H1 (cell line): ENCODE results near the gene KLHDC7B. TPM values are rescaled to one million over a fixed set of nuclear protein-coding genes. Genes with fewer than 3 reads are reported as not detected.

Experiments
- CTCF ChIA-PET: fragments of 300-600 bp; sonication (Branson Sonifier 250); formaldehyde crosslinking; loops from one replicate; lab custom pipeline; 2021; ENCODE audit not compliant: partially characterized antibody; lab: Charles Lee
- POLR2A ChIA-PET: fragments of 300-600 bp; sonication (Branson Sonifier 250); formaldehyde crosslinking; loops from one replicate; lab custom pipeline; 2021; ENCODE audit warnings: inconsistent platforms; ENCODE audit not compliant: partially characterized antibody; lab: Charles Lee
- DNase-seq, 2 experiments: peaks; one replicate each; pipeline versions ENCODE4 v3.0.0 to v3.0.0-alpha.2; 2010 to 2022; ENCODE audit warnings: low spot score in 2 of 2, low read depth in 1 of 2, mixed read lengths in 1 of 2
- FAIRE-seq: peaks from 2 replicates; lab custom pipeline; 2011; peaks lifted over from hg19 to GRCh38; lab: Jason Lieb, UNC
- H2AFZ ChIP-seq: 2 replicates; pipeline ENCODE4 v1.8.1; 2012; ENCODE audit warnings: low read length, inconsistent platforms
- H2AK5ac ChIP-seq: 2 replicates; pipeline ENCODE4 v1.6.1; 2013; ENCODE audit warnings: low read depth, low read length
- H2BK120ac ChIP-seq: replicated peaks from 2 replicates; pipeline ENCODE3; 2013; ENCODE audit warnings: low read depth, low read length, inconsistent platforms
- H2BK12ac ChIP-seq: 2 replicates; pipeline ENCODE4 v1.6.1; 2013; ENCODE audit warnings: low read depth, low read length
- H2BK15ac ChIP-seq: 2 replicates; pipeline ENCODE4 v1.6.1; 2013; ENCODE audit warnings: low read length
- H2BK20ac ChIP-seq: 2 replicates; pipeline ENCODE4 v1.6.1; 2013; ENCODE audit warnings: low read length
- H2BK5ac ChIP-seq: 2 replicates; pipeline ENCODE4 v1.6.1; 2013; ENCODE audit warnings: low read depth, low read length
- H3K14ac ChIP-seq: 2 replicates; pipeline ENCODE4 v1.6.1; 2013; ENCODE audit warnings: inconsistent platforms; ENCODE audit not compliant: insufficient read length
- H3K18ac ChIP-seq: 2 replicates; pipeline ENCODE4 v1.6.1; 2013; ENCODE audit warnings: low read length; ENCODE audit errors: extremely low read depth
- H3K23ac ChIP-seq: 2 replicates; pipeline ENCODE4 v1.6.1; 2013; ENCODE audit warnings: inconsistent platforms; ENCODE audit not compliant: insufficient read length
- H3K23me2 ChIP-seq: 2 replicates; pipeline ENCODE4 v1.6.1; 2013; ENCODE audit warnings: low read depth, low read length
- H3K27ac ChIP-seq: 2 replicates; pipeline ENCODE4 v1.6.1; 2011; ENCODE audit warnings: low read depth, low read length, inconsistent platforms
- H3K27me3 ChIP-seq, 4 experiments: replicated peaks in 1 of 4; 1 replicate in 1 of 4; 2 replicates in 3 of 4; pipeline versions ENCODE4 v1.6.1 to v1.8.1; 2011 to 2013; ENCODE audit warnings: low read length in 3 of 4, mild to moderate bottlenecking in 3 of 4, inconsistent platforms in 2 of 4, mixed read lengths in 2 of 4, moderate library complexity in 1 of 4; ENCODE audit not compliant: control insufficient read depth in 3 of 4, insufficient read depth in 3 of 4; ENCODE audit errors: extremely low read depth in 1 of 4
- H3K36me3 ChIP-seq, 4 experiments: 2 replicates each; pipeline versions ENCODE4 v1.6.1 to v1.8.1; 2011 to 2013; ENCODE audit warnings: mild to moderate bottlenecking in 4 of 4, low read length in 3 of 4, moderate library complexity in 2 of 4, control low read depth in 1 of 4, inconsistent platforms in 1 of 4; ENCODE audit not compliant: insufficient read depth in 4 of 4, control insufficient read depth in 2 of 4
- H3K4ac ChIP-seq: replicated peaks from 2 replicates; pipeline ENCODE3; 2013; ENCODE audit warnings: low read length, low read depth, mixed read lengths, inconsistent platforms; ENCODE audit not compliant: insufficient read length
- H3K4me1 ChIP-seq, 4 experiments: replicated peaks in 1 of 4; 1 replicate in 1 of 4; 2 replicates in 3 of 4; pipeline versions ENCODE4 v1.6.1 to v1.8.1; 2011 to 2013; ENCODE audit warnings: low read length in 3 of 4, inconsistent platforms in 2 of 4, mixed read lengths in 1 of 4; ENCODE audit not compliant: insufficient read depth in 4 of 4, control insufficient read depth in 3 of 4
- H3K4me2 ChIP-seq, 2 experiments: 2 replicates each; pipeline versions ENCODE4 v1.6.1 to v1.8.1; 2011 to 2013; ENCODE audit warnings: low read depth in 2 of 2, low read length in 2 of 2, control low read depth in 1 of 2, inconsistent platforms in 1 of 2, mild to moderate bottlenecking in 1 of 2; ENCODE audit not compliant: insufficient read depth in 1 of 2
- H3K4me3 ChIP-seq, 4 experiments: fragments of 200-600, 300-600 bp in 1 of 4; sonication (generic), shearing (Covaris generic), sonication (Bioruptor Twin) in 1 of 4; 2 replicates each; pipeline versions ENCODE4 v1.5.1 to v1.8.1; 2011 to 2016; ENCODE audit warnings: low read length in 4 of 4, low read depth in 3 of 4, control low read depth in 2 of 4, inconsistent platforms in 2 of 4, mild to moderate bottlenecking in 2 of 4, mixed read lengths in 1 of 4, moderate library complexity in 1 of 4; ENCODE audit not compliant: insufficient read depth in 2 of 4; ENCODE audit errors: extremely low read depth in 1 of 4
- H3K56ac ChIP-seq: replicated peaks from 2 replicates; pipeline ENCODE3; 2013; ENCODE audit warnings: low read depth, mild to moderate bottlenecking, mixed read lengths, low read length, inconsistent platforms; ENCODE audit not compliant: insufficient read length
- H3K79me1 ChIP-seq: 2 replicates; pipeline ENCODE4 v1.6.1; 2013; ENCODE audit warnings: low read depth, low read length, control low read depth
- H3K79me2 ChIP-seq, 2 experiments: 2 replicates each; pipeline versions ENCODE4 v1.6.1 to v1.8.1; 2012 to 2013; ENCODE audit warnings: low read length in 2 of 2, mild to moderate bottlenecking in 2 of 2, inconsistent platforms in 1 of 2; ENCODE audit not compliant: insufficient read depth in 2 of 2, control insufficient read depth in 1 of 2
- H3K9ac ChIP-seq, 4 experiments: replicated peaks in 1 of 4; 1 replicate in 1 of 4; 2 replicates in 3 of 4; pipeline versions ENCODE4 v1.6.1 to v1.8.1; 2011 to 2013; ENCODE audit warnings: low read depth in 3 of 4, low read length in 3 of 4, control low read depth in 2 of 4, mild to moderate bottlenecking in 2 of 4, moderate library complexity in 2 of 4, inconsistent platforms in 1 of 4; ENCODE audit errors: extremely low read depth in 1 of 4
- H3K9me3 ChIP-seq, 2 experiments: 2 replicates each; pipeline versions ENCODE4 v1.6.1 to v1.8.1; 2012 to 2013; ENCODE audit warnings: mild to moderate bottlenecking in 2 of 2, moderate library complexity in 2 of 2, control low read depth in 1 of 2, inconsistent platforms in 1 of 2, low read depth in 1 of 2, low read length in 1 of 2, mixed read lengths in 1 of 2; ENCODE audit not compliant: insufficient read depth in 2 of 2
- H4K20me1 ChIP-seq, 2 experiments: replicated peaks in 1 of 2; 2 replicates each; pipeline versions ENCODE3 to v1.8.1; 2011 to 2013; ENCODE audit warnings: inconsistent platforms in 2 of 2, low read length in 2 of 2, mild to moderate bottlenecking in 1 of 2; ENCODE audit not compliant: insufficient read depth in 2 of 2, control insufficient read depth in 1 of 2
- H4K5ac ChIP-seq: 2 replicates; pipeline ENCODE4 v1.6.1; 2013; ENCODE audit warnings: low read length, low read depth, mixed read lengths, inconsistent platforms; ENCODE audit not compliant: insufficient read length
- H4K8ac ChIP-seq: 2 replicates; pipeline ENCODE4 v1.8.0; 2013; ENCODE audit warnings: mild to moderate bottlenecking, moderate library complexity, low read length, inconsistent platforms; ENCODE audit not compliant: insufficient read depth; ENCODE audit errors: extremely low read depth
- H4K91ac ChIP-seq: replicated peaks from 2 replicates; pipeline ENCODE3; 2013; ENCODE audit warnings: low read length, mixed read lengths, inconsistent platforms; ENCODE audit not compliant: insufficient read length
- CTCF ChIP-seq, 3 experiments: IDR thresholded peaks; 1 replicate in 2 of 3; 2 replicates in 1 of 3; pipeline versions ENCODE4 v1.5.1 to v1.6.1; 2011; ENCODE audit warnings: low read length in 3 of 3, mild to moderate bottlenecking in 3 of 3, inconsistent platforms in 2 of 3, low read depth in 1 of 3, moderate library complexity in 1 of 3; ENCODE audit not compliant: insufficient read depth in 1 of 3; ENCODE audit errors: control extremely low read depth in 1 of 3
- EGR1 ChIP-seq: IDR thresholded peaks from 2 replicates; pipeline ENCODE4 v1.6.1; 2011; ENCODE audit warnings: low read depth, low read length, borderline replicate concordance
- KDM4A ChIP-seq: IDR thresholded peaks from one replicate; pipeline ENCODE4 v1.7.1; 2012; ENCODE audit warnings: low read depth, mild to moderate bottlenecking, moderate library complexity, low read length, inconsistent platforms; ENCODE audit not compliant: severe bottlenecking
- NRF1 ChIP-seq: IDR thresholded peaks from 2 replicates; pipeline ENCODE4 v1.6.1; 2011; ENCODE audit warnings: mild to moderate bottlenecking, low read depth, low read length, improper control_type of control experiment
- PHF8 ChIP-seq: fragments of 200-600 bp; sonication (generic); conservative IDR thresholded peaks from 2 replicates; pipeline ENCODE4 v1.7.1; 2012; ENCODE audit warnings: low read depth, mild to moderate bottlenecking, inconsistent platforms, low read length, moderate library complexity
- RBBP5 ChIP-seq: IDR thresholded peaks from 2 replicates; pipeline ENCODE4 v1.7.1; 2012; ENCODE audit warnings: low read depth, mild to moderate bottlenecking, inconsistent platforms, low read length, moderate library complexity, borderline replicate concordance
- RNF2 ChIP-seq: fragments of 200-900, 300-1000 bp; sonication (generic); IDR thresholded peaks from 2 replicates; pipeline ENCODE4 v1.7.1; 2016; ENCODE audit warnings: borderline replicate concordance, low read depth, mild to moderate bottlenecking, antibody characterized with exemption, low read length; ENCODE audit not compliant: poor library complexity, severe bottlenecking; ENCODE audit errors: missing control alignments
- SAP30 ChIP-seq: fragments of 300-600 bp; sonication (generic); IDR thresholded peaks from 2 replicates; pipeline ENCODE4 v1.7.1; 2012; ENCODE audit warnings: low read length, moderate library complexity, mild to moderate bottlenecking, inconsistent platforms; ENCODE audit not compliant: insufficient read depth, insufficient replicate concordance
- SP2 ChIP-seq: IDR thresholded peaks from 2 replicates; pipeline ENCODE4 v1.6.1; 2012; ENCODE audit warnings: mild to moderate bottlenecking, low read length, inconsistent platforms
- TCF12 ChIP-seq: IDR thresholded peaks from 2 replicates; pipeline ENCODE4 v1.6.1; 2011; ENCODE audit warnings: low read depth, mild to moderate bottlenecking, low read length
- WGBS, 2 experiments: shearing (Covaris generic) in 1 of 2; methylation state at CpG; one replicate each; pipeline versions ENCODE4 v1.1.6 to v1.1.7; 2013 to 2015; ENCODE audit warnings: low lambda C conversion rate in 2 of 2, mixed read lengths in 2 of 2, inconsistent platforms in 1 of 2, low coverage in 1 of 2, missing lambda C conversion rate in 1 of 2; ENCODE audit not compliant: insufficient replicate concordance in 2 of 2, insufficient coverage in 1 of 2, insufficient read length in 1 of 2; ENCODE audit errors: extremely low coverage in 1 of 2, missing lambda C conversion rate in 1 of 2; 5-methylcytosine and 5-hydroxymethylcytosine counted together
- polyA plus RNA-seq, 7 experiments: library from polyadenylated mRNA; depleted of rRNA in 3 of 7; stranded (reverse) in 5 of 7; unstranded in 2 of 7; fragments of >200 nt in 5 of 7; fragments of 200-250 nt in 2 of 7; gene quantifications; 1 replicate in 5 of 7; 2 replicates in 1 of 7; 4 replicates in 1 of 7; pipeline versions ENCODE4 v1.2.1 to v1.2.3, GENCODE V29; 2011 to 2013; ENCODE audit warnings: missing spikeins in 2 of 7, mixed read lengths in 2 of 7
- total RNA-seq: library from RNA; stranded (reverse); fragmentation: NEBNext Ultra II Directional; extraction: Animal tissue kit (Norgen Biotek cat#: 25700); gene quantifications from 2 replicates; pipeline ENCODE4 v1.2.1, GENCODE V29; 2021

The KLHDC7B gene
- total and polyA plus RNA-seq, 2 of the 8 experiments (the other 6 are each of a cell fraction or from before 2014, with no cell fraction given): not detected

GRCh38 chr22:50513175-50513574 is 32.5 kb upstream of the KLHDC7B start:
- H3K36me3 ChIP-seq: peaks cover 0 to 5% (median 0%) of the 10 kb centered on the region in 4 experiments; a peak in 2 of 8 replicates
- H3K56ac ChIP-seq: no peak overlapping the region
- H3K4me1 ChIP-seq: peaks cover 0 to 4% (median 1%) of the 10 kb centered on the region in 4 experiments; a peak in 4 of 7 replicates
- no peaks in the 10 kb centered on the region for H3K27me3 ChIP-seq
- peaks cover 9 to 23% of the 10 kb centered on the region in 2 experiments for H4K20me1 ChIP-seq
- no peak overlapping the region for H2AFZ ChIP-seq
- H3K4me3 ChIP-seq: no peak overlapping the region
- H3K9me3 ChIP-seq: no peaks in the 10 kb centered on the region
- 92% methylated on average over 12 of the region's 15 CpGs; no CpG with 5 or more reads in 1 of the 2 experiments for WGBS, 2 experiments
- no peak overlapping the region for H3K27ac ChIP-seq
- ChIA-PET CTCF (no interaction called here), POLR2A (interaction anchor here (1.4 kb wide), 1 partner anchor 30 kb away, joined by 3 read pairs; no protein-coding TSS in a partner anchor)
- H3K4me2 ChIP-seq: no peak overlapping the region
- no peak overlapping the region for H4K8ac ChIP-seq
- H2BK12ac ChIP-seq: no peak overlapping the region
- H2AK5ac ChIP-seq: no peak overlapping the region
- H3K23ac ChIP-seq: no peak overlapping the region
- no peak overlapping the region for H3K18ac ChIP-seq
- peaks cover 4% of the 10 kb centered on the region; the same call in 1 of the 2 replicates for H3K23me2 ChIP-seq
- H3K9ac ChIP-seq: no peak overlapping the region
- H4K91ac ChIP-seq: no peak overlapping the region
- no peak overlapping the region for H2BK20ac ChIP-seq
- H2BK15ac ChIP-seq: no peak overlapping the region
- H4K5ac ChIP-seq: no peak overlapping the region
- H3K79me2 ChIP-seq: peaks cover 10 to 49% of the 10 kb centered on the region in 2 experiments
- H2BK5ac ChIP-seq: no peak overlapping the region
- H3K14ac ChIP-seq: no peak overlapping the region
- H2BK120ac ChIP-seq: no peak overlapping the region
- FAIRE-seq (no peak), DNase-seq (no peak)
- H3K79me1 ChIP-seq: peaks cover 20% of the 10 kb centered on the region; the same call in 1 of the 2 replicates
- H3K4ac ChIP-seq: no peak overlapping the region
- TF ChIP-seq KDM4A (no peak), RBBP5 (no peak), RNF2 (no peak), EGR1 (no peak), PHF8 (no peak), NRF1 (no peak), SAP30 (no peak), CTCF (IDR thresholded peaks at IDR 0.05; ENCODE audit: control extremely low read depth in 1 of 3, insufficient read depth in 1 of 3, low read depth in 1 of 3, low read length in 3 of 3) (no peak), SP2 (no peak), TCF12 (no peak)
